HepG2 (cell line): ENCODE results near the gene TUBB4B. TPM values are rescaled to one million over a fixed set of nuclear protein-coding genes. Genes with fewer than 3 reads are reported as not detected.

Experiments
- ATAC-seq: fragments of 200-7000 bp; cut with Tn5 transposase; 3 replicates; pipeline ENCODE4 v1.9.1; 2020; ENCODE audit warnings: mild to moderate bottlenecking, moderate library complexity
- BruUV-seq: library from RNA; stranded (reverse); fragments of 400-500 nt; replicated peaks from 2 replicates; lab custom pipeline; 2021; lab: Mats Ljungman, UMichigan
- CTCF ChIA-PET: fragments of 300-600 bp; formaldehyde crosslinking; extraction: SDS; loops from one replicate; lab custom pipeline; 2021; ENCODE audit warnings: low total read pairs, inconsistent platforms, low intra/inter-chr PET ratio; lab: Yijun Ruan, JAX
- POLR2A ChIA-PET: fragments of 350-600 bp; sonication (Branson Sonifier 250); formaldehyde crosslinking; loops from one replicate; lab custom pipeline; 2020; ENCODE audit warnings: antibody characterized with exemption, inconsistent platforms; lab: Yijun Ruan, JAX
- DNase-seq: peaks from one replicate; pipeline ENCODE4 v3.0.0-alpha.2; 2015; ENCODE audit warnings: low spot score
- FAIRE-seq: peaks from 3 replicates; lab custom pipeline; 2011; peaks lifted over from hg19 to GRCh38; lab: Jason Lieb, UNC
- H2AFZ ChIP-seq: one replicate; pipeline ENCODE4 v1.6.1; 2011; ENCODE audit warnings: low read length, inconsistent platforms
- H3K27ac ChIP-seq: fragments of 300-600 bp; 3 replicates; pipeline ENCODE4 v1.8.0; 2011; ENCODE audit warnings: mixed run types, mild to moderate bottlenecking, mixed read lengths, low read length, inconsistent platforms; ENCODE audit not compliant: insufficient read depth; ENCODE audit errors: extremely low read length
- H3K27me3 ChIP-seq, 2 experiments: fragments of 200-600 bp in 1 of 2; 2 replicates in 1 of 2; 3 replicates in 1 of 2; pipeline versions ENCODE4 v1.6.0 to v1.8.0; 2011; ENCODE audit warnings: low read length in 2 of 2, mild to moderate bottlenecking in 2 of 2, moderate library complexity in 2 of 2, inconsistent platforms in 1 of 2; ENCODE audit not compliant: insufficient read depth in 2 of 2, control insufficient read depth in 1 of 2
- H3K36me3 ChIP-seq, 2 experiments: fragments of 200-600 bp in 1 of 2; replicated peaks in 1 of 2; 2 replicates in 1 of 2; 3 replicates in 1 of 2; pipeline versions ENCODE4 v1.5.1 to v1.8.0; 2011; ENCODE audit warnings: low read length in 2 of 2, inconsistent platforms in 1 of 2; ENCODE audit not compliant: insufficient read depth in 2 of 2, control insufficient read depth in 1 of 2
- H3K4me1 ChIP-seq: 2 replicates; pipeline ENCODE4 v1.5.1; 2012; ENCODE audit warnings: low read length, inconsistent platforms; ENCODE audit not compliant: insufficient read depth
- H3K4me2 ChIP-seq: 2 replicates; pipeline ENCODE4 v1.6.0; 2011; ENCODE audit warnings: low read depth, low read length, inconsistent platforms
- H3K4me3 ChIP-seq, 3 experiments: fragments of 200-600 bp in 1 of 3; sonication (generic), shearing (Covaris generic) in 1 of 3; replicated peaks in 1 of 3; 2 replicates each; pipeline ENCODE4 v1.5.1; 2011 to 2016; ENCODE audit warnings: low read length in 3 of 3, inconsistent platforms in 2 of 3, low read depth in 2 of 3, mild to moderate bottlenecking in 2 of 3, control low read depth in 1 of 3, mixed read lengths in 1 of 3; ENCODE audit not compliant: insufficient read depth in 1 of 3
- H3K79me2 ChIP-seq: one replicate; pipeline ENCODE4 v1.6.1; 2011; ENCODE audit warnings: low read length, inconsistent platforms; ENCODE audit not compliant: insufficient read depth
- H3K9ac ChIP-seq: 2 replicates; pipeline ENCODE4 v1.6.0; 2011; ENCODE audit warnings: mild to moderate bottlenecking, low read depth, low read length, inconsistent platforms; ENCODE audit not compliant: insufficient read depth
- H3K9me3 ChIP-seq: 2 replicates; pipeline ENCODE4 v1.5.1; 2012; ENCODE audit warnings: mild to moderate bottlenecking, low read length
- H4K20me1 ChIP-seq: 2 replicates; pipeline ENCODE4 v1.6.0; 2011; ENCODE audit warnings: inconsistent platforms, mild to moderate bottlenecking, low read length, moderate library complexity; ENCODE audit not compliant: insufficient read depth
- DRAP1 ChIP-seq: IDR thresholded peaks from 2 replicates; pipeline ENCODE4 v1.6.1; 2016; ENCODE audit warnings: missing genetic modification reagents, missing compliant biosample characterization
- HNF4G ChIP-seq, 2 experiments: sonication (generic) in 1 of 2; formaldehyde crosslinking in 1 of 2; IDR thresholded peaks; 2 replicates each; pipeline versions ENCODE4 v1.4.0 to v1.6.1; 2011 to 2020; ENCODE audit warnings: borderline replicate concordance in 2 of 2, low read depth in 2 of 2, mild to moderate bottlenecking in 2 of 2, low read length in 1 of 2, missing genetic modification reagents in 1 of 2, moderate library complexity in 1 of 2
- HNRNPK ChIP-seq: fragments of 200-400 bp; formaldehyde crosslinking; IDR thresholded peaks from 2 replicates; pipeline ENCODE4 v1.6.1; 2018; ENCODE audit warnings: low read length, low read depth, moderate library complexity, mild to moderate bottlenecking; ENCODE audit not compliant: poor library complexity, severe bottlenecking
- HNRNPL ChIP-seq: fragments of 200-400 bp; formaldehyde crosslinking; IDR thresholded peaks from 2 replicates; pipeline ENCODE4 v1.6.1; 2017; ENCODE audit warnings: mild to moderate bottlenecking, low read depth, low read length
- KDM2A ChIP-seq: sonication (generic); formaldehyde crosslinking; IDR thresholded peaks from 2 replicates; pipeline ENCODE4 v1.4.0; 2020; ENCODE audit warnings: low read depth, missing genetic modification reagents, borderline replicate concordance
- LRRFIP1 ChIP-seq: sonication (generic); formaldehyde crosslinking; conservative IDR thresholded peaks from 2 replicates; pipeline ENCODE4 v1.4.0; 2020; ENCODE audit warnings: missing genetic modification reagents
- MYC ChIP-seq: sonication (generic); formaldehyde crosslinking; IDR thresholded peaks from 2 replicates; pipeline ENCODE4 v1.9.0; 2021; ENCODE audit warnings: missing genetic modification reagents, borderline replicate concordance
- SNAI1 ChIP-seq: sonication (generic); formaldehyde crosslinking; IDR thresholded peaks from 2 replicates; pipeline ENCODE4 v1.5.0; 2020; ENCODE audit warnings: mild to moderate bottlenecking, missing genetic modification reagents, borderline replicate concordance
- TBX2 ChIP-seq: sonication (generic); formaldehyde crosslinking; IDR thresholded peaks from 2 replicates; pipeline ENCODE4 v1.5.0; 2020; ENCODE audit warnings: missing genetic modification reagents, mild to moderate bottlenecking, borderline replicate concordance
- ZBTB3 ChIP-seq: sonication (generic); formaldehyde crosslinking; IDR thresholded peaks from 2 replicates; pipeline ENCODE4 v1.4.0; 2020; ENCODE audit warnings: low read depth, mild to moderate bottlenecking, moderate library complexity, missing genetic modification reagents, borderline replicate concordance
- ZBTB43 ChIP-seq: sonication (generic); formaldehyde crosslinking; conservative IDR thresholded peaks from 2 replicates; pipeline ENCODE4 v1.4.0; 2020; ENCODE audit warnings: missing genetic modification reagents
- ZBTB7A ChIP-seq: sonication (generic); formaldehyde crosslinking; IDR thresholded peaks from 2 replicates; pipeline ENCODE4 v1.8.0; 2022; ENCODE audit warnings: mild to moderate bottlenecking, missing genetic modification reagents
- ZNF205 ChIP-seq: IDR thresholded peaks from 2 replicates; pipeline ENCODE4 v1.6.1; 2018; ENCODE audit warnings: missing biosample characterization, missing genetic modification reagents
- ZNF225 ChIP-seq: sonication (generic); formaldehyde crosslinking; IDR thresholded peaks from 2 replicates; pipeline ENCODE4 v1.4.0; 2020; ENCODE audit warnings: mild to moderate bottlenecking, missing genetic modification reagents
- ZNF292 ChIP-seq: sonication (generic); formaldehyde crosslinking; IDR thresholded peaks from 2 replicates; pipeline ENCODE4 v1.8.1; 2022; ENCODE audit warnings: mild to moderate bottlenecking, low read depth, missing genetic modification reagents, borderline replicate concordance
- ZNF333 ChIP-seq: sonication (generic); formaldehyde crosslinking; IDR thresholded peaks from 2 replicates; pipeline ENCODE4 v1.4.0; 2020; ENCODE audit warnings: mild to moderate bottlenecking, missing genetic modification reagents, borderline replicate concordance
- ZNF501 ChIP-seq: sonication (generic); formaldehyde crosslinking; IDR thresholded peaks from 2 replicates; pipeline ENCODE4 v1.5.1; 2020; ENCODE audit warnings: mild to moderate bottlenecking, moderate library complexity, missing genetic modification reagents
- ZNF672 ChIP-seq: sonication (generic); formaldehyde crosslinking; IDR thresholded peaks from 2 replicates; pipeline ENCODE4 v1.8.1; 2022; ENCODE audit warnings: missing genetic modification reagents
- ZNF777 ChIP-seq: sonication (generic); formaldehyde crosslinking; IDR thresholded peaks from 2 replicates; pipeline ENCODE4 v1.4.0; 2020; ENCODE audit warnings: missing genetic modification reagents
- WGBS: methylation state at CpG from one replicate; pipeline ENCODE4 v1.1.6; 2017; ENCODE audit warnings: low lambda C conversion rate; 5-methylcytosine and 5-hydroxymethylcytosine counted together
- in situ Hi-C: cut with HindIII; loops from 2 replicates; pipeline ENCODE4 v1.10.0; 2017; ENCODE audit warnings: low pct_unique_long_range_greater_than_20kb; ENCODE audit not compliant: extremely low pct_ligation_motif_present
- intact Hi-C: fragments of 100-400 bp; cut with micrococcal nuclease; formaldehyde crosslinking; loops from one replicate; pipeline ENCODE4 v1.10.0; 2022; ENCODE audit not compliant: unreplicated experiment
- polyA plus RNA-seq, 8 experiments: library from polyadenylated mRNA; depleted of rRNA in 3 of 8; stranded (reverse) in 7 of 8; unstranded in 1 of 8; fragments of >200 nt; fragmentation: Illumina TruSeq in 4 of 8; extraction: Trizol in 4 of 8; gene quantifications; 2 replicates each; pipeline versions ENCODE4 v1.2.1 to v1.2.3, GENCODE V29; 2011 to 2016; ENCODE audit warnings: low read depth in 4 of 8, missing spikeins in 1 of 8, mixed read lengths in 1 of 8; ENCODE audit not compliant: insufficient read depth in 1 of 8
- total RNA-seq, 5 experiments: library from RNA; depleted of rRNA; stranded (reverse); fragments of >200 nt; fragmentation: Illumina TruSeq; extraction: Trizol; gene quantifications; 2 replicates each; pipeline ENCODE4 v1.2.3, GENCODE V29; 2016; ENCODE audit warnings: low read depth in 1 of 5

Gene TUBB4B
- total and polyA plus RNA-seq, 2 of the 13 experiments (the other 11 are each of a cell fraction or from before 2014, with no cell fraction given), result 182 to 412 TPM

- in situ Hi-C loops (no loop called here), intact Hi-C loops (no loop called here)
- peak; percentile 12 for ATAC-seq
- Histone ChIP-seq H3K27me3 (peaks cover 2 to 9% of the 10 kb centered on the region in 2 experiments; a peak in 2 of 5 replicates), H3K9ac (peak overlapping the region; percentile 14; the same call in 1 of the 2 replicates), H3K27ac (no peak overlapping the region), H3K79me2 (peaks cover 3% of the 10 kb centered on the region), H3K4me3 (peak overlapping the region in 1 of 3 experiments; percentile 15; a peak in 1 of 6 replicates), H3K4me1 (peaks cover 78% of the 10 kb centered on the region), H4K20me1 (no peaks in the 10 kb centered on the region), H3K36me3 (no peaks in the 10 kb centered on the region), H3K4me2 (peak overlapping the region; percentile 48), H2AFZ (no peak overlapping the region), H3K9me3 (no peaks in the 10 kb centered on the region)
- no peak for FAIRE-seq
- POLR2A ChIA-PET, result interaction anchor here (1.2 to 14.2 kb wide), 2 partner anchors 8 to 26 kb away, joined by 3 to 317 read pairs; partner anchors contain the start of gene TUBB4B
- no peak for DNase-seq
- BruUV-seq, result no TSS peak
- CTCF ChIA-PET, result no interaction called here
- no CpG with 5 or more reads among the region's 18 CpGs for WGBS
- TF ChIP-seq SNAI1 (CRISPR knock-in tag), result no peak
- no peak for TF ChIP-seq ZNF205 (CRISPR knock-in tag)
- no peak for TF ChIP-seq ZNF672 (CRISPR knock-in tag)
- TF ChIP-seq ZBTB7A (CRISPR knock-in tag), result peak; percentile 31; the same call in 1 of the 2 replicates
- no peak; the same call in 1 of the 2 replicates for TF ChIP-seq ZBTB43
- TF ChIP-seq ZNF225 (CRISPR knock-in tag), result no peak
- no peak for TF ChIP-seq ZNF333 (CRISPR knock-in tag)
- TF ChIP-seq HNF4G (IDR thresholded peaks at IDR 0.05; ENCODE audit: borderline replicate concordance, low read depth, low read length), result no peak
- no peak for TF ChIP-seq HNF4G (CRISPR knock-in tag; IDR thresholded peaks at IDR 0.05; ENCODE audit: borderline replicate concordance, low read depth)
- no peak; the same call in 1 of the 2 replicates for TF ChIP-seq ZNF292 (CRISPR knock-in tag)
- TF ChIP-seq KDM2A (CRISPR knock-in tag), result peak; percentile 20; the same call in 1 of the 2 replicates
- TF ChIP-seq ZNF777, result no peak
- TF ChIP-seq MYC (CRISPR knock-in tag), result peak; percentile 76
- peak; percentile 62; the same call in 1 of the 2 replicates for TF ChIP-seq HNRNPL
- TF ChIP-seq LRRFIP1, result no peak
- 0 out of 2 replicates have a peak, but pooled peaks have one; percentile 22 for TF ChIP-seq ZNF501 (CRISPR knock-in tag)
- peak; percentile 23; the same call in 1 of the 2 replicates for TF ChIP-seq TBX2 (CRISPR knock-in tag)
- TF ChIP-seq ZBTB3 (CRISPR knock-in tag), result no peak
- no peak for TF ChIP-seq DRAP1 (CRISPR knock-in tag)
- no peak for TF ChIP-seq HNRNPK
Measured at GRCh38 chr9:137250329-137251193, 9.5 kb downstream of the TUBB4B start.
